Prostate gland (tissue), 2 donors: ENCODE results near the gene ANO6.

ENCODE experiments used
- CTCF ChIP-seq, 4 experiments: fragments of 200-600 bp in 2 of 4; fragments of 450-650 bp in 2 of 4; sonication (generic) in 2 of 4; IDR thresholded peaks; 1 replicate in 3 of 4; 2 replicates in 1 of 4; pipeline ENCODE4 v1.5.1; 2016 to 2019; ENCODE audit warnings: antibody characterized with exemption in 4 of 4, mild to moderate bottlenecking in 2 of 4, moderate library complexity in 2 of 4
- POLR2A ChIP-seq: fragments of 450-650 bp; IDR thresholded peaks from one replicate; pipeline ENCODE4 v1.6.1; 2016; ENCODE audit warnings: antibody characterized with exemption, mild to moderate bottlenecking

DNA sequence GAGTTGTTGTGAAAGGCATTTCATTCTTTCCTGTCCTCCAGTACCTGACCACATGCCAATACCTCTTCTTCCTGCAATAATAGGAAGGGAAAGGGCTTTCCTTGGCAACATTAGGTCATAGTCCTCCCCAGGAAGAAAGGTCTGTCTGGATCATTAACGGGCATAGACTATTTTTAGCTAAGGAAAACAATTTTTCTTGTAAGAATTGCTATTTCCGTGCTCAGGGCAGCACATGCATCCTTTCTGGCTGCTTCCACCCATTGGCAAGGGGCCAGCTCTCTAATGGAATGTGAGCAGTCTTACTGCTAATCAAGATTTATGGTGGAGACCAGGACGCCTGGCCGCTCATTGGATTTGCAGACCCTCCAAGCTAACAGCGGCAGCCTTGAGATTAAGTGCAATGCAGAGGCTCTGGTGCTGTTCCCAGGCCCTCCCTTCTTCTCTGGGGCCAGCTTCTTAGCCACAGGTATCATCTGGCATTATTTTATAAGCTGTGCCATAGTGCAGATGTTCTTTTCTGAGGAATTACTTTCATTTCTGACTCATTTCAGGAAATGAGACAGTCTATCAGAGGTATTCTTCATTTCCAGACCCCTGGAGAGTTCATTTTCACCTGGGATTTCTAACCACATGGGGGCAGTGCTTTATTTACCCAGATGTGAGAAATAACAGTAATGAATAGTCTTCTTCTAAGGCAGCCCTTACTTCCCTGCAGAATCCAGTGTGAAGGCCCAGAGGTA is 52.9 kb downstream of the ANO6 start:
- TF ChIP-seq CTCF (IDR thresholded peaks at IDR 0.05) = peak; percentile 13 to 44 (median 31)
- no peak for TF ChIP-seq POLR2A
